Transverse colon (tissue), 4 donors: ENCODE measurements around the gene ADK. TPM values are rescaled to one million over a fixed set of nuclear protein-coding genes. Genes with fewer than 3 reads are reported as not detected.

ENCODE experiments used
- DNase-seq: peaks from one replicate; pipeline ENCODE4 v3.0.0-alpha.2; 2019
- H3K27ac ChIP-seq, 4 donors: fragments of 200-600 bp; sonication (generic); 2 replicates each; pipeline ENCODE4 v1.5.1; 2016 to 2018; ENCODE audit warnings: inconsistent platforms in 4 of 4
- H3K27me3 ChIP-seq: fragments of 200-600 bp; sonication (generic); 2 replicates; pipeline ENCODE4 v1.5.1; 2017; ENCODE audit warnings: inconsistent platforms
- H3K36me3 ChIP-seq, 4 donors: fragments of 200-600 bp; sonication (generic); 2 replicates each; pipeline ENCODE4 v1.5.1; 2017 to 2019; ENCODE audit warnings: inconsistent platforms in 4 of 4
- H3K4me1 ChIP-seq, 4 donors: fragments of 200-600 bp; sonication (generic); 2 replicates each; pipeline ENCODE4 v1.5.1; 2017 to 2020; ENCODE audit warnings: inconsistent platforms in 4 of 4
- H3K4me3 ChIP-seq, 4 donors: fragments of 200-600 bp; sonication (generic); 1 replicate in 1 of 4; 2 replicates in 3 of 4; pipeline versions ENCODE4 v1.5.1 to v1.6.1; 2017 to 2019; ENCODE audit warnings: inconsistent platforms in 4 of 4
- H3K9me3 ChIP-seq, 2 donors: fragments of 200-600 bp; sonication (generic); 2 replicates each; pipeline ENCODE4 v1.5.1; 2017 to 2019; ENCODE audit warnings: inconsistent platforms in 2 of 2
- CTCF ChIP-seq, 5 experiments: fragments of 200-600 bp in 3 of 5; fragments of 450-650 bp in 2 of 5; sonication (generic) in 3 of 5; IDR thresholded peaks; 1 replicate in 2 of 5; 2 replicates in 3 of 5; pipeline ENCODE4 v1.5.1; 2016 to 2017; ENCODE audit warnings: antibody characterized with exemption in 5 of 5, inconsistent platforms in 3 of 5, mild to moderate bottlenecking in 2 of 5, moderate library complexity in 1 of 5
- EP300 ChIP-seq: sonication (generic); formaldehyde crosslinking; IDR thresholded peaks from one replicate; pipeline ENCODE4 v1.6.1; 2017; ENCODE audit warnings: antibody characterized with exemption, low read depth
- POLR2A ChIP-seq: fragments of 450-650 bp; IDR thresholded peaks from one replicate; pipeline ENCODE4 v1.6.1; 2016; ENCODE audit warnings: antibody characterized with exemption, mild to moderate bottlenecking, moderate library complexity
- POLR2AphosphoS5 ChIP-seq, 3 donors: sonication (generic); formaldehyde crosslinking; IDR thresholded peaks; one replicate each; pipeline ENCODE4 v1.6.1; 2016; ENCODE audit warnings: antibody characterized with exemption in 3 of 3
- WGBS, 2 donors: methylation state at CpG; one replicate each; pipeline ENCODE4 v1.1.5; 2018; ENCODE audit warnings: low coverage in 1 of 2; 5-methylcytosine and 5-hydroxymethylcytosine counted together
- in situ Hi-C, 4 donors: fragments of 200-750 bp; cut with MboI; loops; one replicate each; pipeline versions ENCODE4 v1.15.0 to v1.15.1; 2017; ENCODE audit warnings: low sequenced_read_pairs in 3 of 4, low pct_ligation_motif_present in 1 of 4, low pct_unique_long_range_greater_than_20kb in 1 of 4
- intact Hi-C: fragments of 100-400 bp; cut with DNase I; formaldehyde crosslinking; loops from one replicate; pipeline ENCODE4 v1.15.1; 2023; ENCODE audit warnings: low total_unique reads
- total RNA-seq, 4 donors: library from RNA; depleted of rRNA; stranded (reverse); fragments of >200 nt; gene quantifications; one replicate each; pipeline ENCODE4 v1.1.0, GENCODE V29; 2016

ADK gene
- total RNA-seq, 4 donors from 2014 or later: 6.8 to 25.2 (median 14.8) TPM

DNA sequence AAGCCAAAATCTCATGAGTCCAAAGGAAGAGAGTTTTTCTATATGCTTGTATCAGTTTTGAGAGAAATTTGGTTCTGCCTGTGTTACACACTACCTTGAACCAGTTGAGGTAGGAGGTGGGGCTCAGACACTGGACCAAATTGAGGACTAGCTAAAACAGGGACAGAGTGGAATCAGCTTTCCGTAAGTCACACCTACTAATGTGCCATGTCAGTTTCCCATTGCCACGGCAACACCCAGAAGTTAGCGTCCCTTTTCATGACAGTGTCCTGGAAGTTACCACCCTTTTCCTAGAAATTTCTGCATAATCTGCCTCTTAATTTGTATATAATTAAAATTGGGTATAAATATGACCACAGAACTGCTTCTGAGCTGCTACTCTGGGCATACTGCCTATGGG is 9.0 kb downstream of the ADK start:
- Histone ChIP-seq H3K27me3 (no peaks in the 10 kb centered on the region), H3K4me3 (no peak overlapping the region), H3K4me1 (peaks cover 0 to 8% (median 0%) of the 10 kb centered on the region in 4 donors), H3K9me3 (no peaks in the 10 kb centered on the region), H3K36me3 (no peaks in the 10 kb centered on the region), H3K27ac (no peak overlapping the region)
- in situ Hi-C loops: no loop called here
- intact Hi-C loops: no loop called here
- no peak for TF ChIP-seq POLR2A
- no peak for TF ChIP-seq POLR2AphosphoS5 (IDR thresholded peaks at IDR 0.05)
- TF ChIP-seq CTCF (IDR thresholded peaks at IDR 0.05): no peak
- TF ChIP-seq EP300: no peak
- 95% methylated on average over 3 of the region's 3 CpGs; no CpG with 5 or more reads in 1 of the 2 donors for WGBS, 2 donors
- no peak for DNase-seq

- no peak for DNase-seq
- Histone ChIP-seq H3K27me3 (no peaks in the 10 kb centered on the region), H3K4me1 (no peaks in the 10 kb centered on the region), H3K4me3 (no peak overlapping the region), H3K9me3 (no peaks in the 10 kb centered on the region), H3K36me3 (no peaks in the 10 kb centered on the region), H3K27ac (no peak overlapping the region)
- in situ Hi-C loops (no loop called here), intact Hi-C loops (no loop called here)
- TF ChIP-seq POLR2A (no peak), POLR2AphosphoS5 (IDR thresholded peaks at IDR 0.05) (no peak), CTCF (IDR thresholded peaks at IDR 0.05) (no peak), EP300 (no peak)
- 76 to 90% methylated on average over 3 of the region's 3 CpGs for WGBS, 2 donors
These were observed 12.5 kb downstream of the ADK start for GRCh38 chr10:74163319-74164068.

DNA sequence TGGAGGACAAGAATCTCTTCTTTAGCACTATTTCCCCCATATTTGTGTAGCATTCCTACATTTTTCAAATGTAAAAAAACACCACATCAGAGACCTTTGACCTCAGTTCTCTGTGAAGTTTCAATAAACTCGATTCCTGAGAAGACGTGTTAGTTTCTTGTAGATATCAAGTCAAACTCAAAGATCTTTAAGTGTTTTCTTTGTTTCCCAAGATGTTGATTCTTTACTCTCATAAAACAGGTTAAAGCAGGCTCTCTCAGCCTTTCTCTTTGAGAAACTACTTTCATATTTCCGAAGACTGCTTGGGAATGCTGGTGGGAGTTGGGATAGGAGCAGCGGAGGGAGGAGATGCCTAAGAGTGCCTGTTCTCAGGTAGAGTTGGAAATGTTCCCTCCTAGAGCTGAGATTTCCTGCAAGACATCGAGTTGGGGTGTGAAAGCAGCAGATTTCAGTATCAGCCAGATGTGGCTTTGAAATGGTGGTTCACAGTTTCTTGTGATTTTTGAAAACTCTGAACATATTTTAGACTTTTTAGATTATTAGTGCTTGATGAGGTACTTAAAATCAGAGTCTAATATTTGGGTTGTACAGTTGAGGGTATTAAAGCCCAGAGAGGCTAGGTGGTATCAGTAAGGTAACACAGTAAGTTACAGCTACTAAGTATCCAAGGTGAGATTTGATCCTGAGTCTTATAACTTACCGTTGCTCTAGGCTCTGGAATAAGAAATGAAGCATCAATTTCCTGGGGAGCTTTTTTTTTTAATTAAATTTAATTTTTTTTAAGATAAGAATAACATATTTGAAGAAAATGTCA is 13.9 kb downstream of the ADK start:
- TF ChIP-seq CTCF (IDR thresholded peaks at IDR 0.05) (no peak), POLR2A (no peak), POLR2AphosphoS5 (IDR thresholded peaks at IDR 0.05) (no peak), EP300 (no peak)
- WGBS, 2 donors: 55 to 73% methylated on average over 5 to 6 of the region's 6 CpGs
- in situ Hi-C loops: no loop called here
- DNase-seq: no peak
- Histone ChIP-seq H3K4me3 (no peak overlapping the region), H3K4me1 (no peaks in the 10 kb centered on the region), H3K27me3 (no peaks in the 10 kb centered on the region), H3K36me3 (no peaks in the 10 kb centered on the region), H3K9me3 (no peaks in the 10 kb centered on the region), H3K27ac (no peak overlapping the region)
- intact Hi-C loops: no loop called here

- in situ Hi-C loops (no loop called here), intact Hi-C loops (no loop called here)
- Histone ChIP-seq H3K4me3 (no peak overlapping the region), H3K27ac (no peak overlapping the region), H3K4me1 (no peaks in the 10 kb centered on the region), H3K9me3 (no peaks in the 10 kb centered on the region), H3K27me3 (no peaks in the 10 kb centered on the region), H3K36me3 (no peaks in the 10 kb centered on the region)
- 17 to 53% methylated on average over 1 to 2 of the region's 2 CpGs for WGBS, 2 donors
- no peak for DNase-seq
- TF ChIP-seq CTCF (IDR thresholded peaks at IDR 0.05) (no peak), POLR2AphosphoS5 (IDR thresholded peaks at IDR 0.05) (no peak), EP300 (no peak), POLR2A (no peak)
These were observed 14.5 kb downstream of the ADK start for GRCh38 chr10:74165530-74165901.
